Jurkat, Clone E6-1 (cell line): ENCODE data around the gene MXD3.
A peak's percentile ranks its signal among the peaks of the same experiment; 100 is the strongest.
"Not testable (repeated sequence)": the region's sequence is repeated elsewhere in the genome, so short reads cannot be mapped to it uniquely, and the experiment has no call there.

ENCODE experiments used
- DNase-seq: peaks from one replicate; pipeline ENCODE4 v3.0.0-alpha.2; 2011; ENCODE audit warnings: low read depth, low spot score
- H3K4me3 ChIP-seq: 2 replicates; pipeline ENCODE4 v1.5.1; 2011; ENCODE audit warnings: mild to moderate bottlenecking, low read length, control low read depth, moderate library complexity

Gene MXD3

GRCh38 chr5:177307544-177308363 is 3.9 kb downstream of the MXD3 start:
- H3K4me3 ChIP-seq, result no peak overlapping the region
- DNase-seq, result no peak

GRCh38 chr5:177306674-177307543 is 4.8 kb downstream of the MXD3 start:
- H3K4me3 ChIP-seq, result no peak overlapping the region
- no peak for DNase-seq

GRCh38 chr5:177306103-177306640 is 5.5 kb downstream of the MXD3 start:
- not testable (repeated sequence) for DNase-seq, H3K4me3 ChIP-seq

- peak overlapping the region; percentile 59 for H3K4me3 ChIP-seq
- no peak for DNase-seq
Observed at GRCh38 chr5:177304392-177305119, 7.1 kb downstream of the MXD3 start.

- H3K4me3 ChIP-seq, result peak overlapping the region; percentile 59
- no peak for DNase-seq
Observed at GRCh38 chr5:177303925-177304391, 7.7 kb downstream of the MXD3 start.

- peak; percentile 67 for DNase-seq
- peak within 1 kb of the TSS; percentile 59 for H3K4me3 ChIP-seq
Observed at GRCh38 chr5:177303121-177303924, 8.4 kb downstream of the MXD3 start, which contains the start of the genes PRELID1 and RAB24. Gene PRELID1 (plus strand): TSS chr5:177303799. CDS start chr5:177303986, 187 bp downstream. Gene RAB24 (minus strand): TSS chr5:177303719. CDS start chr5:177303288, 431 bp downstream.

- no peak for DNase-seq
- H3K4me3 ChIP-seq, result peak overlapping the region; percentile 59
Observed at GRCh38 chr5:177302354-177303110, 9.2 kb downstream of the MXD3 start.

- no peak for DNase-seq
- no peak overlapping the region for H3K4me3 ChIP-seq
Observed at GRCh38 chr5:177301503-177302165, 10.1 kb downstream of the MXD3 start.

- no peak overlapping the region for H3K4me3 ChIP-seq
- DNase-seq, result no peak
Observed at GRCh38 chr5:177300951-177301350, 10.7 kb downstream of the MXD3 start.

- DNase-seq, result peak; percentile 68
- no peak overlapping the region for H3K4me3 ChIP-seq
Observed at GRCh38 chr5:177300236-177300880, 11.3 kb downstream of the MXD3 start.

- no peak overlapping the region for H3K4me3 ChIP-seq
- DNase-seq, result no peak
Observed at GRCh38 chr5:177299697-177300096, 12.0 kb downstream of the MXD3 start.

GRCh38 chr5:177297922-177298321 is 13.8 kb downstream of the MXD3 start:
- no peak overlapping the region for H3K4me3 ChIP-seq
- DNase-seq, result no peak

- DNase-seq, result no peak
- no peak overlapping the region for H3K4me3 ChIP-seq
Observed at GRCh38 chr5:177296581-177296980, 15.1 kb downstream of the MXD3 start.

GRCh38 chr5:177295924-177296323 is 15.8 kb downstream of the MXD3 start:
- DNase-seq, result no peak
- no peak overlapping the region for H3K4me3 ChIP-seq

- H3K4me3 ChIP-seq, result no peak overlapping the region
- DNase-seq, result no peak
Observed at GRCh38 chr5:177294632-177295031, 17.1 kb downstream of the MXD3 start.

- DNase-seq, result no peak
- H3K4me3 ChIP-seq, result no peak overlapping the region
Observed at GRCh38 chr5:177293819-177294581, 17.7 kb downstream of the MXD3 start.
